Subcutaneous abdominal adipose tissue (tissue), 5 donors: Measurements from ENCODE around the gene TWF1.
A peak's percentile ranks its signal among the peaks of the same experiment; 100 is the strongest.
"Not testable (repeated sequence)": the region's sequence is repeated elsewhere in the genome, so short reads cannot be mapped to it uniquely, and the experiment has no call there.

ENCODE experiments used
- H3K27ac ChIP-seq: one replicate; pipeline ENCODE4 v1.7.0; 2013; ENCODE audit warnings: low read depth, mild to moderate bottlenecking, inconsistent platforms, low read length, moderate library complexity
- H3K27me3 ChIP-seq, 5 donors: one replicate each; pipeline ENCODE4 v1.7.0; 2013; ENCODE audit warnings: low read length in 5 of 5, inconsistent platforms in 1 of 5; ENCODE audit not compliant: control insufficient read depth in 5 of 5, insufficient read depth in 4 of 5
- H3K36me3 ChIP-seq, 5 donors: one replicate each; pipeline ENCODE4 v1.7.0; 2013; ENCODE audit warnings: low read length in 5 of 5; ENCODE audit not compliant: control insufficient read depth in 5 of 5, insufficient read depth in 5 of 5
- H3K4me1 ChIP-seq, 5 donors: one replicate each; pipeline ENCODE4 v1.7.0; 2013; ENCODE audit warnings: low read length in 5 of 5, mild to moderate bottlenecking in 3 of 5, moderate library complexity in 1 of 5; ENCODE audit not compliant: control insufficient read depth in 5 of 5, insufficient read depth in 5 of 5
- H3K4me3 ChIP-seq, 5 donors: one replicate each; pipeline ENCODE4 v1.7.0; 2013; ENCODE audit warnings: low read length in 5 of 5, low read depth in 1 of 5
- H3K9ac ChIP-seq, 5 donors: one replicate each; pipeline ENCODE4 v1.7.0; 2013; ENCODE audit warnings: low read length in 5 of 5, mild to moderate bottlenecking in 4 of 5, moderate library complexity in 3 of 5
- H3K9me3 ChIP-seq, 5 donors: one replicate each; pipeline ENCODE4 v1.7.0; 2013; ENCODE audit warnings: low read length in 5 of 5; ENCODE audit not compliant: control insufficient read depth in 5 of 5
- donor health status: healthy.
- donor health status: healthy.
- donor health status: healthy.
- donor health status: healthy.
- donor health status: healthy.

Gene TWF1

GRCh38 chr12:43764528-43764927 is 41.6 kb downstream of the TWF1 start:
- no peaks in the 10 kb centered on the region for H3K27me3 ChIP-seq
- H3K4me1 ChIP-seq = peaks cover 2 to 11% (median 10%) of the 10 kb centered on the region in 5 donors
- peaks cover 0 to 6% (median 2%) of the 10 kb centered on the region in 5 donors for H3K36me3 ChIP-seq
- no peak overlapping the region for H3K4me3 ChIP-seq
- no peaks in the 10 kb centered on the region for H3K9me3 ChIP-seq
- H3K27ac ChIP-seq = no peak overlapping the region
- H3K9ac ChIP-seq = no peak overlapping the region

- Histone ChIP-seq H3K9ac (no peak overlapping the region), H3K4me3 (no peak overlapping the region), H3K27me3 (no peaks in the 10 kb centered on the region), H3K9me3 (no peaks in the 10 kb centered on the region), H3K4me1 (peaks cover 2 to 15% (median 14%) of the 10 kb centered on the region in 5 donors), H3K36me3 (no peaks in the 10 kb centered on the region), H3K27ac (no peak overlapping the region)
Measured at GRCh38 chr12:43763769-43764168, 42.3 kb downstream of the TWF1 start.

GRCh38 chr12:43762596-43762995 is 43.5 kb downstream of the TWF1 start:
- H3K27ac ChIP-seq = no peak overlapping the region
- no peaks in the 10 kb centered on the region for H3K36me3 ChIP-seq
- H3K9me3 ChIP-seq = no peaks in the 10 kb centered on the region
- H3K4me3 ChIP-seq = no peak overlapping the region
- peaks cover 2 to 23% (median 21%) of the 10 kb centered on the region in 5 donors for H3K4me1 ChIP-seq
- no peaks in the 10 kb centered on the region for H3K27me3 ChIP-seq
- no peak overlapping the region for H3K9ac ChIP-seq

- Histone ChIP-seq H3K27me3 (no peaks in the 10 kb centered on the region), H3K27ac (no peak overlapping the region), H3K4me3 (no peak overlapping the region), H3K4me1 (peaks cover 2 to 24% (median 22%) of the 10 kb centered on the region in 5 donors), H3K9me3 (no peaks in the 10 kb centered on the region), H3K36me3 (no peaks in the 10 kb centered on the region), H3K9ac (no peak overlapping the region)
Measured at GRCh38 chr12:43761500-43761899, 44.6 kb downstream of the TWF1 start.

- Histone ChIP-seq H3K27me3 (no peaks in the 10 kb centered on the region), H3K4me1 (peaks cover 2 to 24% (median 22%) of the 10 kb centered on the region in 5 donors), H3K27ac (no peak overlapping the region), H3K9ac (peak overlapping the region in 2 of 5 donors; percentile 5 to 95), H3K4me3 (peak overlapping the region in 4 of 5 donors; percentile 6 to 97 (median 64)), H3K9me3 (no peaks in the 10 kb centered on the region), H3K36me3 (no peaks in the 10 kb centered on the region)
Measured at GRCh38 chr12:43760396-43760795, 45.7 kb downstream of the TWF1 start.

- peak within 1 kb of the TSS; percentile 79 to 96 (median 95) for H3K9ac ChIP-seq
- H3K4me1 ChIP-seq = peaks cover 2 to 24% (median 22%) of the 10 kb centered on the region in 5 donors
- peak within 1 kb of the TSS; percentile 90 to 99 (median 92) for H3K4me3 ChIP-seq
- no peaks in the 10 kb centered on the region for H3K27me3 ChIP-seq
- no peaks in the 10 kb centered on the region for H3K9me3 ChIP-seq
- peak within 1 kb of the TSS; percentile 81 for H3K27ac ChIP-seq
- peaks cover 0 to 6% (median 0%) of the 10 kb centered on the region in 5 donors for H3K36me3 ChIP-seq
Measured at GRCh38 chr12:43758728-43759563, 47.2 kb downstream of the TWF1 start, which contains the start of the genes IRAK4 and PUS7L. IRAK4 (plus strand) TSS chr12:43758951; CDS start chr12:43768112, 9,161 bp downstream. PUS7L (minus strand) TSS chr12:43758790; CDS start chr12:43755245, 3,545 bp downstream.

GRCh38 chr12:43758247-43758727 is 47.8 kb downstream of the TWF1 start:
- H3K9me3 ChIP-seq = no peaks in the 10 kb centered on the region
- H3K9ac ChIP-seq = peak overlapping the region in 4 of 5 donors; percentile 52 to 95 (median 78)
- no peaks in the 10 kb centered on the region for H3K27me3 ChIP-seq
- peaks cover 2 to 24% (median 23%) of the 10 kb centered on the region in 5 donors for H3K4me1 ChIP-seq
- peak overlapping the region; percentile 81 for H3K27ac ChIP-seq
- peaks cover 0 to 6% (median 0%) of the 10 kb centered on the region in 5 donors for H3K36me3 ChIP-seq
- H3K4me3 ChIP-seq = peak overlapping the region; percentile 90 to 99 (median 92)

- H3K4me1 ChIP-seq = peaks cover 0 to 13% (median 9%) of the 10 kb centered on the region in 5 donors
- H3K4me3 ChIP-seq = no peak overlapping the region
- peaks cover 0 to 6% (median 4%) of the 10 kb centered on the region in 5 donors for H3K36me3 ChIP-seq
- H3K9ac ChIP-seq = no peak overlapping the region
- no peaks in the 10 kb centered on the region for H3K27me3 ChIP-seq
- H3K27ac ChIP-seq = no peak overlapping the region
- H3K9me3 ChIP-seq = no peaks in the 10 kb centered on the region
Measured at GRCh38 chr12:43754015-43754414, 52.1 kb downstream of the TWF1 start.

GRCh38 chr12:43751360-43751759 is 54.8 kb downstream of the TWF1 start:
- H3K27me3 ChIP-seq, H3K4me1 ChIP-seq, H3K9me3 ChIP-seq, H3K4me3 ChIP-seq, H3K36me3 ChIP-seq, H3K27ac ChIP-seq, H3K9ac ChIP-seq: not testable (repeated sequence)

- Histone ChIP-seq H3K27ac (no peak overlapping the region), H3K4me3 (no peak overlapping the region), H3K9ac (no peak overlapping the region)
Measured at GRCh38 chr12:43750814-43751213, 55.3 kb downstream of the TWF1 start.

More at GRCh38 chr12:43750814-43751213, 55.3 kb downstream of the TWF1 start:
- Histone ChIP-seq H3K36me3 (peaks cover 0 to 6% (median 4%) of the 10 kb centered on the region in 5 donors), H3K4me1 (peaks cover 0 to 7% (median 0%) of the 10 kb centered on the region in 5 donors), H3K27me3 (no peaks in the 10 kb centered on the region), H3K9me3 (no peaks in the 10 kb centered on the region)
